HG03097 (cell line): ENCODE results near the gene MFAP4.

Experiments
- ATAC-seq: cut with Tn5 transposase; IDR thresholded peaks from one replicate; pipeline ENCODE4 v1.9.1; 2021; ENCODE audit not compliant: unreplicated experiment, low FRiP score

Gene MFAP4

DNA sequence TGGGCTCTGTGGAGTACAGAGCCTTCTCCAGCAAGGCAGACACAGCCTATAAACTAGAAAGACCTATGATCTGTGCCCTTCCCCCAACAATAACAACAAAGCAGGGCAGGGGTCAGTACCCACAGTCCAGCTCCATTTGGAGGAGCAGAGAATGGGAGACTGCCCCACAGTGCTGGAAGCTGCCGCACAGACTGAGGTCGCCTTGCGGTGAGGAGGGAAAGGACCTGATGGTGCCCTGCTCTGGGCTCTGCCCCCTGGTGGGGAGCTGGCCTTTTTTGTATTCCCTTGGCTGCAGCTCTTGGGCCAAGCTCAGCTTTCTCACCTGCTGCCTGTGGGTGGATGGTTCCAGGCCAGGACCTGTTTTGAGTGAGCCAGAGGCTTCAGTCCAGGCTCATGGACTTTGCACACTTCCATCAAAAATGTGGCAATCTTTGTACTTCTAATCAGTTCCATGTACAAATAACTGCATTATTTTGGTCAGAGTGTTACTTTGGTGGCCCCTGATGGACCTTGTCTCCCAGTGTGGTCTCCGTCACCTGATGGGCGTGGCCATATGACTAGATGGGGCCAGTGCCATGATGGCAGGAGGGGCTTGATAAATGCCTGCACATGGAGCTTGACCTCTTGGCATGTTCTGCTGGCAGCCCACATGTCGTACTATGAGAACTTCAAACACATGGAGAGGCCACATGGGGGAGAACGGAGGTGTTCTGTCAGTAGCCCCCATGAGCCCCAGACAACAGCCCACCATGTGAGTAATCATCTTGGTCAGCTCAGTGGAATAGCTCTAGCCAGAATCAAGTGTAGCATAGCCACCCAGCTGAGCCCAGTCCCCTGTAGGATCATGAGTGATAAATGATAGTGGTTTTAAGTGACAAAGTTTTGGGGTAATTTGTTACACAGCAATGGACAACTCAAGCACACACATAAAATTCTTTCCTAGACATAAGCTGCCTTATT is 48.7 kb downstream of the MFAP4 start:
- no peak for ATAC-seq

DNA sequence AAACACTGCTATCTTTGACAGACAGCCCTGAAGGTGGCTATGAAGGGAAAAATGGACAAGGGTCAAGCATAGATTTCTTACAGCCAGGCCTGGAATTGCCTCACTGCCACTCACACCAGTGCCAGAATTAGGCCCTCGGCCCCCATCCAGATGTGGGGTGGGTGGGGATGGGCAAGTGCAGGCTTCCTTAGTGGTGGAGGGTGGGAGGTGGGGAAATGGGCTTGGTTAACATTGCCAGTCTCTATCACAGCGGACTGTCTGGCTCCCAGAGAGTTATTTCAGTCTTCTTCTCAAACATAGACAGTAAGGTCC is 49.3 kb downstream of the MFAP4 start:
- ATAC-seq = no peak

DNA sequence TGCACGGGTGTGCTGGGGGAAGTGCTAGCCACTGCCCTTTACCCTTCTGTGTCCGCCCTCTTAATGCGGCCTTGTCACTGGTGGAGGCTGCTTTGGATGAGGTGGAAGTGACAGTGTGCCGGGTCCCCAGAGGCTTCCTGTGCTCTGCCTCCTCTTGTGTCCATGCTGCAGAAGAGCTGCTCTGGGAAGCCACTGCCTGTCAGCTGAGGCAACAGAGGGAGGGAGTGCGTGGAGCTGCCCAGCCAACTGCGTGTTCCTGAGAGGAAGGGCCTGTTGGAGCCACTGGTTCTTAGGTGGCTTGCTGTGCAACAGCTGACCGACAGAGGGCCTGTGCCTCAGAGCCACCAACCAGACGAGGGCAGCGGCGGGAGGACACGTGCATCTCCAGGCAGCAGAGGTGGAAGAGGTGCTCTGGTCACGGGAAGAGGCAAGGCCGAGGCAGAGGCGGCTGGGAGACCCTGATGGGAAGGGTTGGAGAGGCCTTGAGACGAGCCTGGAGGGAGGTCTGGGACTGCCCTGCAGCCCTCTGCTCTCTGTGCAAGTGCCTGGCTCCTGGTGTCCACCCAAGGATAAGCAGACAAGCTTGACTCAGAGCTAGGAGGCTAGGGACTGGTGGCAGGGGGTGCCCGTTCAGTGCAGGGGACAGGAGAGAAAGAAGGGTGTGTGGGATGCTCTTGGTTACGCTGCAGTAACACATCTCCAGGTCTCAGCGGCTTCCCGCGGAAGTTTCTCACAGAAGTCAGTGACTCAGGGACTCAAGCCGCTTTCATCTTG is 49.9 kb downstream of the MFAP4 start:
- no peak for ATAC-seq

DNA sequence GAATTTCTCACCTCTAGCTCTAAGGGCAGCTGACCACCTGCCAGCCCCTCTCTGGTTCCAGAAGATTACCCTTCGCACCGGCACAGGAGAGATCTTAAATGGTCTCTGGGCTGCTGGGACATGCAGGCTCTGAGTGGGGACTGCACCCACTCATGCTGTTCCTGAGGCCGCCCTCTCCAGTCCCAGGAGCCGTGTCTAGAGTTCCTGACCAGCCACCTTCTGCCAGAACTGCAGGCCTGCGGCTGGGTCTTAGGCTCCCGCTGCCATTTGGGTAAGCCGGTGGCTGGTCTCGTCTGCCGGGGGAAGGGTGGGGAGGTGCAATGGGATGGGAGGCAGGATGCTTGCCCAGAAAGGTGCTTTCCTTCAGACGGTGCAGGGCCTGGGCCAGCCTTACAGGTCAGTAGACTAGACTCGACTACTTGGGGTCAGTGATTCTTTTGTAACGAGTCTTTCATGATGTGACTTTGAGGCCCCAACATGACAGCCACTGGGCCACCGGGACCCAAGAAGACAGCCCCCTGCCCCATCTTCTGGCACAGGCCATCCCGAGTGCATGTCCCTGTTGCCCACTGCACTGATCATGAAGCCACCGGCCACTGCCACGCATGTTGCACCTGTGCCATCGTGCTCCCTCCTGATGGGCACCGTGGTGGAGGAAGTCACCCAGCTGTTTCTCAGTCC is 50.9 kb downstream of the MFAP4 start:
- no peak for ATAC-seq

DNA sequence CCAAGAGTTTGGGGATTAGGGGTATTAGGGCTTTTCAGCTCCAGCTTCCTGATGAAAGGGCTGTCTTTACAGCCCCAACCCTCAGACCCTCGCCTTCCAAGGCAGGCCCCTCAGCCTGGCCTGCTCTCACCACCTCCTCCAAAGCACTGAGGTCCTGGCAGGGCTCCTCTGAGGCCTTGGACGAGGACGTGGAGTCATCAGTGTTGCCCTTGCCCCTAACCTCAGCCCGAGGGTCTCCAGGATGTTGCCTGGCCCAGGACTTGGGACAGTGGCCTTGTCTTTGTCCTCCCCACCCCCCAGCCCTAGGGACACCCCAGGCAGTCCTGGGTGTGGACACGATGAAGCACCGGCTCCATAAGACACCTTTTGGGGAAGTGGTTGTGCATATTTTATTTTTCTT is 52.7 kb downstream of the MFAP4 start:
- no peak for ATAC-seq

- no peak for ATAC-seq
Measured at GRCh38 chr17:19333736-19334290, 53.2 kb downstream of the MFAP4 start.
